Body of pancreas (tissue), 4 donors: ENCODE measurements around the gene VTCN1. TPM values are rescaled to one million over a fixed set of nuclear protein-coding genes. Genes with fewer than 3 reads are reported as not detected.
A peak's percentile ranks its signal among the peaks of the same experiment; 100 is the strongest.

Experiments used
- ATAC-seq: fragments of 150-250 bp; one replicate; pipeline ENCODE4 v1.9.1; 2016
- DNase-seq, 4 donors: peaks; one replicate each; pipeline ENCODE4 v3.0.0-alpha.2; 2019
- H3K27ac ChIP-seq, 4 donors: fragments of 200-600 bp; sonication (generic); 1 replicate in 3 of 4; 2 replicates in 1 of 4; pipeline versions ENCODE4 v1.5.1 to v1.6.1; 2016 to 2019; ENCODE audit warnings: mild to moderate bottlenecking in 1 of 4, mixed read lengths in 1 of 4, moderate library complexity in 1 of 4
- H3K27me3 ChIP-seq, 2 donors: fragments of 200-600 bp; sonication (generic); one replicate each; pipeline ENCODE4 v1.6.0; 2016; ENCODE audit warnings: mild to moderate bottlenecking in 1 of 2
- H3K36me3 ChIP-seq, 2 donors: fragments of 200-600 bp; sonication (generic); replicated peaks in 1 of 2; 2 replicates each; pipeline ENCODE4 v1.5.1; 2016; ENCODE audit warnings: low read depth in 2 of 2; ENCODE audit not compliant: insufficient read depth in 1 of 2
- H3K4me1 ChIP-seq: fragments of 200-600 bp; sonication (generic); one replicate; pipeline ENCODE4 v1.6.0; 2016
- H3K4me3 ChIP-seq, 2 donors: fragments of 200-600 bp; sonication (generic); 1 replicate in 1 of 2; 2 replicates in 1 of 2; pipeline ENCODE4 v1.5.1; 2016 to 2019
- H3K9me3 ChIP-seq, 3 donors: fragments of 200-600 bp; sonication (generic); 1 replicate in 2 of 3; 2 replicates in 1 of 3; pipeline ENCODE4 v1.5.1; 2016
- CTCF ChIP-seq, 7 experiments: fragments of 450-650 bp in 4 of 7; fragments of 200-600 bp in 3 of 7; sonication (generic) in 3 of 7; IDR thresholded peaks; one replicate each; pipeline ENCODE4 v1.5.1; 2016 to 2019; ENCODE audit warnings: antibody characterized with exemption in 7 of 7
- POLR2A ChIP-seq, 3 donors: fragments of 450-650 bp; IDR thresholded peaks; one replicate each; pipeline ENCODE4 v1.6.1; 2016; ENCODE audit warnings: antibody characterized with exemption in 3 of 3, mild to moderate bottlenecking in 2 of 3
- WGBS, 2 donors: methylation state at CpG; one replicate each; pipeline ENCODE4 v1.1.5; 2017; 5-methylcytosine and 5-hydroxymethylcytosine counted together
- intact Hi-C: fragments of 100-400 bp; cut with DNase I; formaldehyde crosslinking; loops from one replicate; pipeline ENCODE4 v1.15.1; 2023
- total RNA-seq, 2 donors: library from RNA; depleted of rRNA; stranded (reverse); fragments of >200 nt; gene quantifications; one replicate each; pipeline ENCODE4 v1.1.0, GENCODE V29; 2016

VTCN1 gene
- total RNA-seq, 2 donors from 2014 or later = 20.4 to 23.1 TPM

- Histone ChIP-seq H3K9me3 (no peaks in the 10 kb centered on the region), H3K27me3 (no peaks in the 10 kb centered on the region), H3K4me3 (no peak overlapping the region), H3K36me3 (peaks cover 0 to 7% of the 10 kb centered on the region in 2 donors), H3K4me1 (peaks cover 25% of the 10 kb centered on the region), H3K27ac (no peak overlapping the region)
- DNase-seq (no peak), ATAC-seq (no peak)
- WGBS, 2 donors = 92 to 93% methylated on average over 9 to 11 of the region's 11 CpGs
- TF ChIP-seq CTCF (IDR thresholded peaks at IDR 0.05) = no peak
- TF ChIP-seq POLR2A (IDR thresholded peaks at IDR 0.05) = no peak
- intact Hi-C loops = no loop called here
Measured at GRCh38 chr1:117113199-117113598, 97.5 kb downstream of the VTCN1 start.

- 88 to 95% methylated on average over 7 of the region's 7 CpGs for WGBS, 2 donors
- Histone ChIP-seq H3K9me3 (no peaks in the 10 kb centered on the region), H3K4me1 (peaks cover 22% of the 10 kb centered on the region), H3K36me3 (peaks cover 0 to 7% of the 10 kb centered on the region in 2 donors), H3K27ac (no peak overlapping the region), H3K27me3 (no peaks in the 10 kb centered on the region), H3K4me3 (no peak overlapping the region)
- TF ChIP-seq POLR2A (IDR thresholded peaks at IDR 0.05) = no peak
- TF ChIP-seq CTCF (IDR thresholded peaks at IDR 0.05) = no peak
- intact Hi-C loops = no loop called here
- DNase-seq = no peak
- ATAC-seq = no peak
Measured at GRCh38 chr1:117112047-117112717, 98.5 kb downstream of the VTCN1 start.

GRCh38 chr1:117110774-117111173 is 100.0 kb downstream of the VTCN1 start:
- intact Hi-C loops = no loop called here
- ATAC-seq (no peak), DNase-seq (no peak)
- Histone ChIP-seq H3K4me1 (peaks cover 10% of the 10 kb centered on the region), H3K27me3 (no peaks in the 10 kb centered on the region), H3K36me3 (peaks cover 0 to 7% of the 10 kb centered on the region in 2 donors), H3K27ac (no peak overlapping the region), H3K9me3 (no peaks in the 10 kb centered on the region), H3K4me3 (no peak overlapping the region)
- WGBS, 2 donors = 82 to 88% methylated on average over 2 of the region's 2 CpGs
- TF ChIP-seq CTCF (IDR thresholded peaks at IDR 0.05) (no peak), POLR2A (IDR thresholded peaks at IDR 0.05) (no peak)

GRCh38 chr1:117107364-117107763 is 103.4 kb downstream of the VTCN1 start:
- ATAC-seq = peak; percentile 89
- no peak for DNase-seq
- peak overlapping the region in 3 of 4 donors; percentile 35 to 54 (median 42) for H3K27ac ChIP-seq

More at GRCh38 chr1:117107364-117107763, 103.4 kb downstream of the VTCN1 start:
- intact Hi-C loops = no loop called here
- no peak overlapping the region for H3K4me3 ChIP-seq
- H3K27me3 ChIP-seq = no peaks in the 10 kb centered on the region
- H3K4me1 ChIP-seq = peaks cover 10% of the 10 kb centered on the region
- TF ChIP-seq CTCF (IDR thresholded peaks at IDR 0.05) = no peak
- H3K9me3 ChIP-seq = no peaks in the 10 kb centered on the region
- WGBS, 2 donors = 19 to 35% methylated on average over 2 of the region's 2 CpGs
- peaks cover 0 to 2% of the 10 kb centered on the region in 2 donors for H3K36me3 ChIP-seq
